ENCODE results near the gene NPM1.
"Not testable (repeated sequence)": the region's sequence is repeated elsewhere in the genome, so short reads cannot be mapped to it uniquely, and the experiment has no call there.

NPM1 gene

GRCh38 chr5:171387345-171387969, at the start of gene NPM1:
Gene NPM1 (plus strand): TSS chr5:171387849. CDS start chr5:171387949, 100 bp downstream.
- DNase-seq (ENCODE audit: low read depth in 2 of 2): peak; percentile 97

- no peak for DNase-seq (ENCODE audit: low read depth in 2 of 2)
Measured at GRCh38 chr5:171340042-171340441, 47.6 kb upstream of the NPM1 start.

- no peak for DNase-seq (ENCODE audit: low read depth in 2 of 2)
Measured at GRCh38 chr5:171340491-171340890, 47.2 kb upstream of the NPM1 start.

- no peak for DNase-seq (ENCODE audit: low read depth in 2 of 2)
Measured at GRCh38 chr5:171342362-171343111, 45.1 kb upstream of the NPM1 start.

GRCh38 chr5:171344936-171345608, 42.6 kb upstream of the NPM1 start:
- no peak for DNase-seq (ENCODE audit: low read depth in 2 of 2)

- no peak for DNase-seq (ENCODE audit: low read depth in 2 of 2)
Measured at GRCh38 chr5:171351536-171352073, 36.0 kb upstream of the NPM1 start.

- no peak for DNase-seq (ENCODE audit: low read depth in 2 of 2)
Measured at GRCh38 chr5:171355302-171355724, 32.3 kb upstream of the NPM1 start.

GRCh38 chr5:171357843-171358242, 29.8 kb upstream of the NPM1 start:
- DNase-seq (ENCODE audit: low read depth in 2 of 2): no peak

GRCh38 chr5:171361151-171361550, 26.5 kb upstream of the NPM1 start:
- DNase-seq (ENCODE audit: low read depth in 2 of 2): not testable (repeated sequence)

GRCh38 chr5:171363249-171363648, 24.4 kb upstream of the NPM1 start:
- not testable (repeated sequence) for DNase-seq (ENCODE audit: low read depth in 2 of 2)

- DNase-seq (ENCODE audit: low read depth in 2 of 2): no peak
Measured at GRCh38 chr5:171363846-171364245, 23.8 kb upstream of the NPM1 start.

GRCh38 chr5:171365351-171365750, 22.3 kb upstream of the NPM1 start:
- DNase-seq (ENCODE audit: low read depth in 2 of 2): no peak

- no peak for DNase-seq (ENCODE audit: low read depth in 2 of 2)
Measured at GRCh38 chr5:171366645-171367044, 21.0 kb upstream of the NPM1 start.

- DNase-seq (ENCODE audit: low read depth in 2 of 2): no peak
Measured at GRCh38 chr5:171367424-171368370, 20.0 kb upstream of the NPM1 start.

- DNase-seq (ENCODE audit: low read depth in 2 of 2): no peak
Measured at GRCh38 chr5:171369056-171369455, 18.6 kb upstream of the NPM1 start.

- DNase-seq (ENCODE audit: low read depth in 2 of 2): no peak
Measured at GRCh38 chr5:171369898-171370297, 17.8 kb upstream of the NPM1 start.

GRCh38 chr5:171370881-171371280, 16.8 kb upstream of the NPM1 start:
- not testable (repeated sequence) for DNase-seq (ENCODE audit: low read depth in 2 of 2)

GRCh38 chr5:171371326-171371725, 16.3 kb upstream of the NPM1 start:
- DNase-seq (ENCODE audit: low read depth in 2 of 2): no peak

- no peak for DNase-seq (ENCODE audit: low read depth in 2 of 2)
Measured at GRCh38 chr5:171379961-171380360, 7.7 kb upstream of the NPM1 start.

GRCh38 chr5:171384416-171384815, 3.2 kb upstream of the NPM1 start:
- DNase-seq (ENCODE audit: low read depth in 2 of 2): not testable (repeated sequence)

- DNase-seq (ENCODE audit: low read depth in 2 of 2): not testable (repeated sequence)
Measured at GRCh38 chr5:171384999-171385398, 2.6 kb upstream of the NPM1 start.

Data from stimulated activated CD8-positive, alpha-beta memory T cell treated with anti-CD3 and anti-CD28 coated beads, Interleukin-15, amount 100 ng/mL, for 4 hours (primary cell).